Measurements from ENCODE around the gene SHANK2.

- TF ChIP-seq ATF2 (IDR thresholded peaks at IDR 0.05; ENCODE audit: low read length) (no peak), SIX5 (IDR thresholded peaks at IDR 0.05; ENCODE audit: low read depth, low read length, severe bottlenecking) (no peak), ESRRA (IDR thresholded peaks at IDR 0.05; ENCODE audit: low read length) (no peak), ATF7 (IDR thresholded peaks at IDR 0.05; ENCODE audit: low read depth) (no peak), MXI1 (IDR thresholded peaks at IDR 0.05; ENCODE audit: low read depth, low read length) (no peak), CTCF (IDR thresholded peaks at IDR 0.05 in 2 of 3, conservative IDR thresholded peaks at IDR 0.05 in 1 of 3; ENCODE audit: control insufficient read depth in 2 of 3, extremely low read depth in 1 of 3, insufficient read depth in 1 of 3, low read depth in 3 of 3, low read length in 3 of 3) (no peak), POLR2A (IDR thresholded peaks at IDR 0.05; ENCODE audit: low read depth, low read length) (no peak), DPF2 (IDR thresholded peaks at IDR 0.05) (no peak), EP300 (IDR thresholded peaks at IDR 0.05; ENCODE audit: borderline replicate concordance in 1 of 2, control insufficient read depth in 1 of 2, low read depth in 2 of 2, low read length in 2 of 2) (no peak)
- TF ChIP-seq, protein P1, sequence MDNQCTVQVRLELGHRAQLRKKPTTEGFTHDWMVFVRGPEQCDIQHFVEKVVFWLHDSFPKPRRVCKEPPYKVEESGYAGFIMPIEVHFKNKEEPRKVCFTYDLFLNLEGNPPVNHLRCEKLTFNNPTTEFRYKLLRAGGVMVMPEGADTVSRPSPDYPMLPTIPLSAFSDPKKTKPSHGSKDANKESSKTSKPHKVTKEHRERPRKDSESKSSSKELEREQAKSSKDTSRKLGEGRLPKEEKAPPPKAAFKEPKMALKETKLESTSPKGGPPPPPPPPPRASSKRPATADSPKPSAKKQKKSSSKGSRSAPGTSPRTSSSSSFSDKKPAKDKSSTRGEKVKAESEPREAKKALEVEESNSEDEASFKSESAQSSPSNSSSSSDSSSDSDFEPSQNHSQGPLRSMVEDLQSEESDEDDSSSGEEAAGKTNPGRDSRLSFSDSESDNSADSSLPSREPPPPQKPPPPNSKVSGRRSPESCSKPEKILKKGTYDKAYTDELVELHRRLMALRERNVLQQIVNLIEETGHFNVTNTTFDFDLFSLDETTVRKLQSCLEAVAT (IDR thresholded peaks at IDR 0.05): no peak
Measured at GRCh38 chr11:71248251-71248570, 4.2 kb downstream of the SHANK2 start.

Data from GM12878 (cell line).